SH-SY5Y (cell line): Measurements from ENCODE around the gene MOB3B.

Source experiments
- GATA2 ChIP-seq: IDR thresholded peaks from 2 replicates; pipeline ENCODE4 v1.6.1; 2011; ENCODE audit warnings: mild to moderate bottlenecking, low read depth, low read length
- GATA3 ChIP-seq: IDR thresholded peaks from 2 replicates; pipeline ENCODE4 v1.6.1; 2011; ENCODE audit warnings: low read depth, mild to moderate bottlenecking, low read length, moderate library complexity

GRCh38 chr9:27412081-27412480 is 117.5 kb downstream of the MOB3B start:
- no peak for TF ChIP-seq GATA3
- no peak for TF ChIP-seq GATA2
